B cell (primary cell): ENCODE data around the gene ERC2.

Experiments
- CTCF ChIP-seq: fragments of 200-600 bp; IDR thresholded peaks from one replicate; pipeline ENCODE4 v1.8.0; 2022; ENCODE audit warnings: antibody characterized with exemption, mild to moderate bottlenecking
- EZH2 ChIP-seq: IDR thresholded peaks from 2 replicates; pipeline ENCODE4 v1.6.1; 2012; ENCODE audit warnings: borderline replicate concordance, low read depth, mild to moderate bottlenecking, moderate library complexity, low read length; ENCODE audit not compliant: insufficient read depth, poor library complexity, severe bottlenecking

GRCh38 chr3:56290374-56290773 lies 177.9 kb downstream of the ERC2 start:
- no peak for TF ChIP-seq CTCF
- no peak for TF ChIP-seq EZH2
